NCI-H2196 (cell line): ENCODE data around the gene UNC45A.
"Not testable (repeated sequence)": the region's sequence is repeated elsewhere in the genome, so short reads cannot be mapped to it uniquely, and the experiment has no call there.

Source experiments
- DNase-seq: peaks from one replicate; lab custom pipeline; 2025; ENCODE audit not compliant: unreplicated experiment; lab: John Stamatoyannopoulos, UW

UNC45A gene

DNA sequence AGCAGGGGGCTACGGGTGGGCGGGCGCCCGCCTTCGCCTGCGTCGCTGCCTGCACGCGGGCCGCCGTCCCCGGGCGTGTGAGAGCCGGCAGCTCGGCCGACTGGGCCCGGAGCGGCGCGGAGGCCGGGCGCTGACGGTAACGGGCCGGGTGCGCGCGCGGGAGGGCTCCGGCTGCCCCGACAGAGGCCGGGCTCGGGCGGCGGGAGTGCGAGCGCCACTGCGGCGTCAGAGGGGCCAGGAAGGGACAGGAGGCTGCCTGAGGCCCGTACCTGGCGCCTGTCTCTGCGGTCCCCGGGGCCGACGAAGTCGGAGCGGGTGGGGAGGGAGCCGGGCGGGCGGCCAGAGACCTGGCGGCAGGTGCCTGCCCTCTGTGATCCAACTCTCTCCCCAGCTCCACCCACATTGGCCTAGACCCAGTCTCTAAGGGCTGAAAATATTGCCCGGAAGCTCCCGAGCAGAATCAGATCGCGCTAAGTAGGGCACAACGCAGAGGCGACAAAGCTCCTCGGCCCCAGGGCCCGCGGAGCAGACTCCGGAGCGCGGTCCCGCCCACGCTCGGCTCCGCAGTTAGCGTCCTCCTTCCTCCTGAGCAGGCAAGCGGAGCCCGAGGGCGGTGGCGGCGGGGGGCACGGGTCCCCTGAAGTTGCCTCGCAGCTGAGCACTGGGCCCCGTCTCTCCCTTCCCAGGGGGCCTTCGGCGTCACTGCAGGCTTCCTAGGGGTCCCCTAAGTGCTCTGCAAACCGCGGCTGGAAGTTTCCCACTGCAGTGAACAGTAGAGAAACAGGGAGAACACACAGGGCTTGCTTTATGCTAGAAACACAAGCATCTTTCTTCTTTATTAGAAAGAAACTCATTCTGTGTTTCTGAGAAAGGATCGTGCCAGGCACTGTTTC is 32.0 kb upstream of the UNC45A start, which contains the start of gene MAN2A2:
Gene MAN2A2, plus strand, starts transcription at position 463 of the 893 bp plus-strand sequence. CDS start 906 bp downstream, outside the sequence.
- DNase-seq, result peak; percentile 51

DNA sequence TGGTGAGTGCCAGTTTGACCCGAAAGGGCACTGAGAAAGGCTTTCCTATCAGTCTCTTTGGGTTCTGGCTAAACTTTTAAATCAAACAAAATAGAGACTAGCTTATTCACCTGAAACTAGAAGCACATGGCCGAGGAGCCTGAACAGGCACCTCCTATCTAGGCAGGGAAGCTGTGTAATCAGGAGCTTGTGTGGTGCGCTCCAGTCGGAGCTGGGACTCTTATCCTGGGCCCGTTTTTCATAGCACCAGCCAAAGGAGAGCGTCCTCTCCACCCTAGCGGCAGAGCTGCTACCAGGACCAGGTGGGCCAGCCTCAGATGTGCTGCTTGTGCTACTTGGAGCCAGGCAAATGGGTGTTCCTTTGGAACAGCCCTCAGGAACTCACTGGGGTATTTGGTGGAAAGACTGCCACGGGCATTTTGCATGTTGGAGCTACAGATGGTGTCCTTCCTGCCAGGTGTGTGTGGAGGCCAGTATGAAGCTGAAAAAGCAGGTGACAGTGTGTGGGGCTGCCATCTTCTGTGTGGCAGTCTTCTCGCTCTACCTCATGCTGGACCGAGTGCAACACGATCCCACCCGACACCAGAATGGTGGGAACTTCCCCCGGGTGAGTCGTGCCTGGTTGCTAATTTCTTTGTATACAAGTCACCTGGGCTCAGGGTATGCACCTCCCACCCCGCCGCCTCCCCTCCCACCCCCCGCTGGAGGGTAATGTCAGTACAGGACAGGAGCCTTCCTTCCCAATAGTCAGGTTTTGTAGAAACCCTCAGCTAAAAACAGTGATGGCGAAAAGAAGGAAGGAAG is 31.1 kb upstream of the UNC45A start:
- no peak for DNase-seq

DNA sequence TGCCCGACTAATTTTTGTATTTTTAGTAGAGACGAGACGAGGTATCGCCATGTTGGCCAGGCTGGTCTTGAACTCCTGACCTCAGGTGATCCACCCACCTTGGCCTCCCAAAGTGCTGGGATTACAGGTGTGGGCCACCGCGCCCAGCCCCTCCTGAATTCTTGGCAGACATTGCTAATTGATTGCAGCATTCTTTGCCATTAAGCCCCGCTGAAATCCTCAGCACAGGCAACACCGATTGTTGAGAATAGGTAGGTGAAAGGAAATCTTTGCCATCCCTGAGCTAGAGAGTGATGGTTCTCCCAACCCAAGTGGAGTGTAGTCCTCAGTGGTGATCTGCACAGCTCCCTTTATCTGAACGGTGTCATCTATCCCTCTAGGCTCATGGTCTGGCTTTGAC is 30.3 kb upstream of the UNC45A start:
- DNase-seq, result no peak

DNA sequence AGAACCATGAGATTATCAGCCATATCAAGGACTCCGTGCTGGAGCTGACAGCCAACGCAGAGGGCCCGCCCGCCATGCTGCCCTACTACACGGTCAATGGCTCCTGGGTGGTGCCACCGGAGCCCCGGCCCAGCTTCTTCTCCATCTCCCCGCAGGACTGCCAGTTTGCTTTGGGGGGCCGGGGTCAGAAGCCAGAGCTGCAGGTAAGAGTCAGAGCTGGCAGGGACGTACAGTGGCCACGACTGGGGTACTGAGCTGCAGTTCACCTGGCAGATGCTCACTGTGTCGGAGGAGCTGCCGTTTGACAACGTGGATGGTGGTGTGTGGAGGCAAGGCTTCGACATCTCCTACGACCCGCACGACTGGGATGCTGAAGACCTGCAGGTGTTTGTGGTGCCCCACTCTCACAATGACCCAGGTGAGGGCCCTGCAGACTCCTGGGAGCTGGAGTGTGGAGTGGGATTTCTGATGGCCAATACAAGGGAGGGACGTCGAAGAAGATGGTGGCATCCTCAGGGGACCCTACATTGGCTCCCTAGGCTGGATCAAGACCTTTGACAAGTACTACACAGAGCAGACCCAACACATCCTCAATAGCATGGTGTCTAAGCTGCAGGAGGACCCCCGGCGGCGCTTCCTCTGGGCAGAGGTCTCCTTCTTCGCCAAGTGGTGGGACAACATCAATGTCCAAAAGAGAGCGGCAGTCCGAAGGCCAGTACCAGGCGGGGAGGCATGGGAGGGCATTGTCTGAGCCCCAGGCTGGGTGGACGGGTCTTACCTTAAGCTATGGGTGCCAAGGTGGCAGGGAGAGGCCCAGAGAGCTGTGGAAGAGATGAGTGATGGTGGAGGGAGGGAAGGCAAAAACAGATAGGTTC is 29.5 kb upstream of the UNC45A start:
- DNase-seq, result no peak

GRCh38 chr15:90906181-90906849 is 28.8 kb upstream of the UNC45A start:
- DNase-seq, result no peak

GRCh38 chr15:90907051-90907660 is 27.9 kb upstream of the UNC45A start:
- DNase-seq, result no peak

DNA sequence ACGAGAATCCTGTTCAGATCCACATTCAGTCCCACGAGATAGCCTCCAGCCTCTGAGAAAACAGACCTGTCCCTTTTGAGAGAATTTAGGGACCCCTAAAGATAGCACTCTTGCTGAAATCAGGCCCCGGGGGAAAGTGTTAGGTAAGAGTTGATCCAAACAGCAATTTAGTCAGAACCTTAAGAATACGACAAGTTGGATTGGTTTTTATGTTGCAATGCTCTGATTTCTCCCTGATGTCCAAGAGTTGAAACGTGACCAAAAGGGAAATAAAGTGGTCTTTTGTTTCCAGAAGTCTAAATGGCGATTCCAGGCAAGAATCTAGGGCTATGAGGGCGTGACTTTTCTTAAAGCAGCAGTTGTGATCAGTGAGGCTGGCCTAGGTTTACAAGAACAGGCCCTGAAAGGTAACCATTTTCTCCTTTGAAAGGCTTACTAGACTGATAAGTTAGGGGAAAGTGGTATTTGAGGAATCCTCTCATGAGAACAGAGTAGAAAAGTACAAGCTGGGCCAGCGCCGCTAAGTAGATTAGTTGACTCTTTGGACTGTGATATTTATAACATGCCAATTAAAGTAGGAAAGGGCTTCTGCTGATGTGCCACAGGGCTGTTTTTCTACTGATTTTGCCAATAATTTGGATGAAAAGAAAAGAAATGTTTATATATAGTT is 27.1 kb upstream of the UNC45A start:
- DNase-seq, result no peak

DNA sequence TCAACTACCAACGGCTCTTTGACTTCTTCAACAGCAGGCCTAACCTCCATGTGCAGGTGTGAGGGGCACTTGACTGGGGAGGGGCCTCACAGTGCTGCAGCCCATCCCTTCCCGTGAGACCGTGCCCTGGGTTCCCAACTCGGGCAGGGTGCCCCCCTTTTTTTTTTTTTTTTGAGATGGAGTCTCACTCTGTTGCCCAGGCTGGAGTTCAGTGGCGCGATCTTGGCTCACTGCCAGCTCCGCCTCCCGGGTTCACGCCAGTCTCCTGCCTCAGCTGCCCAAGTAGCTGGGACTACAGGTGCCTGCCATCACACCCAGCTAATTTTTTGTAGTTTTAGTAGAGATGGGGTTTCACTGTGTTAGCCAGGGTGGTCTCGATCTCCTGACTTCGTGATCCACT is 25.6 kb upstream of the UNC45A start:
- DNase-seq, result not testable (repeated sequence)

GRCh38 chr15:90909976-90910375 is 25.1 kb upstream of the UNC45A start:
- no peak for DNase-seq

GRCh38 chr15:90910441-90911301 is 24.4 kb upstream of the UNC45A start:
- no peak for DNase-seq

GRCh38 chr15:90911302-90911623 is 23.8 kb upstream of the UNC45A start:
- DNase-seq, result no peak

DNA sequence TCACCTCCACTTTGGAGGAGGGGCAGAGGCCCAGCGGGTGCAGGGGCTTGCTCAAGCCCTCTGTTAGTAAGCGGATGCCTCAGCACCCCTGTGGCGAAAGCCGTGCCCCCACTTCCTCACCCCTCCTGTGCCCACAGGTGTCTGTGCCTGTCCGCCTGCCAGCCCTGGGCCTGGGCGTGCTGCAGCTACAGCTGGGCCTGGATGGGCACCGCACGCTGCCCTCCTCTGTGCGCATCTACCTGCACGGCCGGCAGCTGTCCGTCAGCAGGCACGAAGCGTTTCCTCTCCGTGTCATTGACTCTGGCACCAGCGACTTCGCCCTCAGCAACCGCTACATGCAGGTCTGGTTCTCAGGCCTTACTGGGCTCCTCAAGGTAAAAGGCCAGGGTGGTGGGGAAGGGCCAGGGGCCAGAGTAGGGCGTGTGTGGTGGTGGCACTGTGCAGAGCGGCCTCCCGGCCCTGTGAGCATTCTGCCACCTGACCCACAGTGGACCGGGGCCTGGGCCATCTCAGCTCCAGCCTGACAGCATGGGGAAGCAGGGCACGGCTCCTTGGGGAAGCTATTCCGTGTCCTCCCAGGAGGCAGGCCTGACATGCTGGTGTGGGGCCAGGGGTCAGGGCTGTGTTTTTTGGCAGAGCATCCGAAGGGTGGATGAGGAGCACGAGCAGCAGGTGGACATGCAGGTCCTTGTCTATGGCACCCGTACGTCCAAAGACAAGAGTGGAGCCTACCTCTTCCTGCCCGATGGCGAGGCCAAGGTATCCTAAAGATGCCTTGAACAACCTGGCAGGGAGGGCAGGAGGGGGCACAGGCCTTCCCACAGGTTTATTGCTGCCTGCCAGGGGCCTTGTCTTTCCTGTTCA is 22.9 kb upstream of the UNC45A start:
- no peak for DNase-seq

- DNase-seq, result no peak
These were observed 22.4 kb upstream of the UNC45A start for GRCh38 chr15:90912770-90913075.

GRCh38 chr15:90913398-90913944 is 21.6 kb upstream of the UNC45A start:
- DNase-seq, result no peak

GRCh38 chr15:90914305-90915080 is 20.6 kb upstream of the UNC45A start:
- no peak for DNase-seq

GRCh38 chr15:90915216-90915807 is 19.8 kb upstream of the UNC45A start:
- DNase-seq, result no peak
